Fibroblast of the aortic adventitia (primary cell): Measurements from ENCODE around the gene COLEC11. TPM values are rescaled to one million over a fixed set of nuclear protein-coding genes. Genes with fewer than 3 reads are reported as not detected.

Source experiments
- DNase-seq: peaks from one replicate; pipeline ENCODE4 v3.0.0-alpha.2; 2010; ENCODE audit warnings: low read depth
- H3K4me3 ChIP-seq: 2 replicates; pipeline ENCODE4 v1.5.1; 2011; ENCODE audit warnings: low read depth, mild to moderate bottlenecking, control low read depth, low read length, moderate library complexity
- CTCF ChIP-seq: IDR thresholded peaks from 2 replicates; pipeline ENCODE4 v1.5.1; 2011; ENCODE audit warnings: mild to moderate bottlenecking, low read length, control low read depth, inconsistent platforms; ENCODE audit not compliant: insufficient read depth
- total RNA-seq: library from RNA; depleted of rRNA; stranded (reverse); fragments of >200 nt; gene quantifications from 2 replicates; pipeline ENCODE4 v1.2.3, GENCODE V29; 2012; ENCODE audit warnings: low replicate concordance

Gene COLEC11
- total RNA-seq, 1 donor: 0.09 TPM

- peak overlapping the region; percentile 28 for H3K4me3 ChIP-seq
- peak; percentile 79 for DNase-seq
- TF ChIP-seq CTCF: no peak
Observed at GRCh38 chr2:3585261-3586109, 9.4 kb upstream of the COLEC11 start.

- DNase-seq: no peak
- no peak for TF ChIP-seq CTCF
- no peak overlapping the region for H3K4me3 ChIP-seq
Observed at GRCh38 chr2:3586220-3586619, 8.7 kb upstream of the COLEC11 start.

GRCh38 chr2:3587021-3587420, 7.9 kb upstream of the COLEC11 start:
- TF ChIP-seq CTCF: no peak
- H3K4me3 ChIP-seq: no peak overlapping the region
- DNase-seq: no peak

GRCh38 chr2:3587432-3587831, 7.5 kb upstream of the COLEC11 start:
- no peak overlapping the region for H3K4me3 ChIP-seq
- TF ChIP-seq CTCF: no peak
- DNase-seq: peak; percentile 35

- no peak for DNase-seq
- TF ChIP-seq CTCF: no peak
- no peak overlapping the region for H3K4me3 ChIP-seq
Observed at GRCh38 chr2:3588084-3588483, 6.8 kb upstream of the COLEC11 start.

GRCh38 chr2:3589086-3589485, 5.8 kb upstream of the COLEC11 start:
- H3K4me3 ChIP-seq: no peak overlapping the region
- no peak for TF ChIP-seq CTCF
- DNase-seq: no peak
